ENCODE data around the gene ADGRD1. TPM values are rescaled to one million over a fixed set of nuclear protein-coding genes. Genes with fewer than 3 reads are reported as not detected.

The ADGRD1 gene
- total RNA-seq, 1 experiment from 2014 or later: 0.77 TPM

GRCh38 chr12:131135786-131136538 is 182.3 kb downstream of the ADGRD1 start:
- Mint-ChIP-seq H3K4me1 (peaks cover 4% of the 10 kb centered on the region), H3K27ac (no peak overlapping the region), H3K27me3 (ENCODE audit: low read depth) (no peaks in the 10 kb centered on the region), H3K9me3 (no peaks in the 10 kb centered on the region), H3K4me3 (no peak overlapping the region), H3K36me3 (no peaks in the 10 kb centered on the region)
- DNase-seq (ENCODE audit: low spot score): no peak
- POLR2A ChIA-PET: interaction anchor here (0.6 kb wide), 1 partner anchor 122 kb away, joined by 3 read pairs; no protein-coding TSS in a partner anchor
- CTCF ChIA-PET: interaction anchor here (6.3 kb wide), 1 partner anchor 31 kb away, joined by 88 read pairs; no protein-coding TSS in a partner anchor
- no peak for ATAC-seq
- TF ChIP-seq CREB1 (CRISPR knock-in tag; IDR thresholded peaks at IDR 0.05): no peak
- TF ChIP-seq ZNF263 (CRISPR knock-in tag; IDR thresholded peaks at IDR 0.05; ENCODE audit: low read depth): no peak

GRCh38 chr12:131136539-131136872 is 182.8 kb downstream of the ADGRD1 start:
- ATAC-seq: no peak
- Mint-ChIP-seq H3K36me3 (no peaks in the 10 kb centered on the region), H3K4me3 (no peak overlapping the region), H3K4me1 (peaks cover 4% of the 10 kb centered on the region), H3K9me3 (no peaks in the 10 kb centered on the region), H3K27ac (no peak overlapping the region), H3K27me3 (ENCODE audit: low read depth) (no peaks in the 10 kb centered on the region)
- DNase-seq (ENCODE audit: low spot score): no peak
- POLR2A ChIA-PET: interaction anchor here (0.6 kb wide), 1 partner anchor 121 kb away, joined by 3 read pairs; no protein-coding TSS in a partner anchor
- TF ChIP-seq TEAD1 (CRISPR knock-in tag; IDR thresholded peaks at IDR 0.05) (no peak), FOXJ3 (CRISPR knock-in tag; IDR thresholded peaks at IDR 0.05; ENCODE audit: borderline replicate concordance) (no peak), SOX15 (CRISPR knock-in tag; IDR thresholded peaks at IDR 0.05) (no peak), ZNF396 (CRISPR knock-in tag; IDR thresholded peaks at IDR 0.05; ENCODE audit: borderline replicate concordance) (no peak), JUN (CRISPR knock-in tag; IDR thresholded peaks at IDR 0.05) (no peak), HMGA2 (CRISPR knock-in tag; IDR thresholded peaks at IDR 0.05) (no peak), JAZF1 (CRISPR knock-in tag; IDR thresholded peaks at IDR 0.05) (no peak), ZNF512 (CRISPR knock-in tag; IDR thresholded peaks at IDR 0.05; ENCODE audit: borderline replicate concordance) (no peak), KAT7 (CRISPR knock-in tag; IDR thresholded peaks at IDR 0.05; ENCODE audit: borderline replicate concordance) (no peak), PRRX2 (CRISPR knock-in tag; IDR thresholded peaks at IDR 0.05) (no peak), CREB1 (CRISPR knock-in tag; IDR thresholded peaks at IDR 0.05) (no peak), MAX (CRISPR knock-in tag; IDR thresholded peaks at IDR 0.05) (no peak), GABPB1 (CRISPR knock-in tag; IDR thresholded peaks at IDR 0.05) (no peak), TEAD4 (CRISPR knock-in tag; IDR thresholded peaks at IDR 0.05) (no peak), ZNF532 (CRISPR knock-in tag; IDR thresholded peaks at IDR 0.05; ENCODE audit: borderline replicate concordance) (no peak), ZNF671 (CRISPR knock-in tag; IDR thresholded peaks at IDR 0.05) (no peak), ZNF425 (CRISPR knock-in tag; conservative IDR thresholded peaks at IDR 0.05) (no peak), CREM (CRISPR knock-in tag; IDR thresholded peaks at IDR 0.05) (no peak), SMAD3 (CRISPR knock-in tag; IDR thresholded peaks at IDR 0.05; ENCODE audit: borderline replicate concordance) (no peak), STAT6 (CRISPR knock-in tag; conservative IDR thresholded peaks at IDR 0.05; ENCODE audit: low read depth) (no peak)
- CTCF ChIA-PET: interaction anchor here (6.3 kb wide), 1 partner anchor 32 kb away, joined by 88 read pairs; no protein-coding TSS in a partner anchor

Measured in WTC11 (cell line).